ENCODE measurements around the gene SETD2. TPM values are rescaled to one million over a fixed set of nuclear protein-coding genes. Genes with fewer than 3 reads are reported as not detected.

Gene SETD2
- total RNA-seq, 4 donors from 2014 or later = 35.7 to 48.5 (median 40.4) TPM

- intact Hi-C loops (cut with DNase I; ENCODE audit: low total_unique reads) = loop anchor here (2.0 to 5.0 kb wide), 3 partner anchors 29 to 113 kb away; no protein-coding TSS in a partner anchor
- peak in 1 of 2 donors; percentile 6 for ATAC-seq
- Histone ChIP-seq H3K4me3 (peak overlapping the region; percentile 60 to 88 (median 78)), H3K4me1 (peaks cover 24 to 29% of the 10 kb centered on the region in 2 donors), H3K27me3 (no peaks in the 10 kb centered on the region), H3K27ac (peak overlapping the region; percentile 48 to 98 (median 92)), H3K36me3 (no peaks in the 10 kb centered on the region), H3K9me3 (no peaks in the 10 kb centered on the region)
- TF ChIP-seq POLR2A (IDR thresholded peaks at IDR 0.05) (no peak), CTCF (IDR thresholded peaks at IDR 0.05 in 4 of 5, conservative IDR thresholded peaks at IDR 0.05 in 1 of 5) (no peak)
- DNase-seq = no peak
- in situ Hi-C loops (cut with MboI; ENCODE audit: low sequenced_read_pairs in 4 of 4) = loop anchor here in 1 of 4 donors (10.0 kb wide), 1 partner anchor 65 kb away; no protein-coding TSS in a partner anchor
These were observed 183.9 kb downstream of the SETD2 start for GRCh38 chr3:46979958-46980497.

GRCh38 chr3:46978985-46979944 is 184.6 kb downstream of the SETD2 start, which contains the start of gene NBEAL2:
Gene NBEAL2 (plus strand): TSS chr3:46979666. CDS start chr3:46979862, 196 bp downstream.
- H3K9me3 ChIP-seq = no peaks in the 10 kb centered on the region
- H3K4me1 ChIP-seq = peaks cover 32 to 37% of the 10 kb centered on the region in 2 donors
- peak; percentile 92 to 96 for DNase-seq
- intact Hi-C loops (cut with DNase I; ENCODE audit: low total_unique reads) (loop anchor here (2.0 to 5.0 kb wide), 3 partner anchors 30 to 112 kb away; no protein-coding TSS in a partner anchor), in situ Hi-C loops (cut with MboI; ENCODE audit: low sequenced_read_pairs in 4 of 4) (no loop called here)
- no peaks in the 10 kb centered on the region for H3K27me3 ChIP-seq
- peak within 1 kb of the TSS; percentile 89 to 98 (median 94) for H3K27ac ChIP-seq
- H3K4me3 ChIP-seq = peak within 1 kb of the TSS; percentile 60 to 88 (median 78)
- H3K36me3 ChIP-seq = no peaks in the 10 kb centered on the region
- peak; percentile 53 to 59 for ATAC-seq
- TF ChIP-seq POLR2A (IDR thresholded peaks at IDR 0.05) (peak; percentile 91 to 95), CTCF (IDR thresholded peaks at IDR 0.05 in 4 of 5, conservative IDR thresholded peaks at IDR 0.05 in 1 of 5) (peak in 4 of 5 experiments; percentile 20 to 39 (median 28))

- Histone ChIP-seq H3K27me3 (no peaks in the 10 kb centered on the region), H3K36me3 (no peaks in the 10 kb centered on the region), H3K27ac (peak overlapping the region; percentile 89 to 98 (median 94)), H3K4me3 (peak overlapping the region in 1 of 4 donors; percentile 71), H3K9me3 (no peaks in the 10 kb centered on the region), H3K4me1 (peaks cover 38 to 43% of the 10 kb centered on the region in 2 donors)
- ATAC-seq (no peak), DNase-seq (no peak)
- no peak for TF ChIP-seq CTCF (IDR thresholded peaks at IDR 0.05 in 4 of 5, conservative IDR thresholded peaks at IDR 0.05 in 1 of 5)
- TF ChIP-seq POLR2A (IDR thresholded peaks at IDR 0.05) = no peak
- intact Hi-C loops (cut with DNase I; ENCODE audit: low total_unique reads) (loop anchor here (2.0 to 5.0 kb wide), 3 partner anchors 30 to 111 kb away; no protein-coding TSS in a partner anchor), in situ Hi-C loops (cut with MboI; ENCODE audit: low sequenced_read_pairs in 4 of 4) (no loop called here)
These were observed 185.5 kb downstream of the SETD2 start for GRCh38 chr3:46978381-46978780.

- H3K36me3 ChIP-seq = no peaks in the 10 kb centered on the region
- no peaks in the 10 kb centered on the region for H3K9me3 ChIP-seq
- in situ Hi-C loops (cut with MboI; ENCODE audit: low sequenced_read_pairs in 4 of 4) (no loop called here), intact Hi-C loops (cut with DNase I; ENCODE audit: low total_unique reads) (loop anchor here (2.0 to 5.0 kb wide), 5 partner anchors 29 to 187 kb away; partner anchors contain the start of gene SETD2)
- peaks cover 38 to 43% of the 10 kb centered on the region in 2 donors for H3K4me1 ChIP-seq
- TF ChIP-seq CTCF (IDR thresholded peaks at IDR 0.05 in 4 of 5, conservative IDR thresholded peaks at IDR 0.05 in 1 of 5) = no peak
- no peak for TF ChIP-seq POLR2A (IDR thresholded peaks at IDR 0.05)
- H3K27me3 ChIP-seq = no peaks in the 10 kb centered on the region
- ATAC-seq = no peak
- H3K27ac ChIP-seq = peak overlapping the region; percentile 89 to 98 (median 94)
- no peak overlapping the region for H3K4me3 ChIP-seq
- no peak for DNase-seq
These were observed 186.1 kb downstream of the SETD2 start for GRCh38 chr3:46977811-46978195.

Measured in gastrocnemius medialis (tissue), 4 donors.